Panc1 (cell line): Measurements from ENCODE around the gene MAP1A. TPM values are rescaled to one million over a fixed set of nuclear protein-coding genes. Genes with fewer than 3 reads are reported as not detected.

ENCODE experiments used
- ATAC-seq: fragments of 200-7000 bp; cut with Tn5 transposase; 2 replicates; pipeline ENCODE4 v1.9.1; 2020; ENCODE audit warnings: mild to moderate bottlenecking, moderate library complexity
- BruUV-seq: library from RNA; stranded (reverse); fragments of 400-500 nt; replicated peaks from 2 replicates; lab custom pipeline; 2021; lab: Mats Ljungman, UMichigan
- CTCF ChIA-PET: fragments of 300-600 bp; sonication (Branson Sonifier 250); formaldehyde crosslinking; loops from one replicate; lab custom pipeline; 2022; ENCODE audit warnings: antibody characterized with exemption; lab: Charles Lee
- POLR2A ChIA-PET: fragments of 300-600 bp; sonication (Branson Sonifier 250); formaldehyde crosslinking; loops from one replicate; lab custom pipeline; 2022; ENCODE audit warnings: antibody characterized with exemption; lab: Charles Lee
- DNase-seq: peaks from one replicate; pipeline ENCODE4 v3.0.0-alpha.2; 2010; ENCODE audit warnings: low read depth, low spot score
- H3K27ac ChIP-seq: 2 replicates; pipeline ENCODE4 v1.5.1; 2011; ENCODE audit warnings: mild to moderate bottlenecking, low read length, inconsistent platforms
- H3K27me3 ChIP-seq: fragments of 200-500 bp; sonication (Bioruptor generic); 2 replicates; pipeline ENCODE4 v1.6.0; 2014; ENCODE audit warnings: low read length, inconsistent platforms; ENCODE audit not compliant: control insufficient read depth, insufficient read depth
- H3K36me3 ChIP-seq: fragments of 200-500 bp; sonication (Bioruptor generic); 2 replicates; pipeline ENCODE4 v1.5.1; 2014; ENCODE audit warnings: inconsistent platforms, mild to moderate bottlenecking, low read length, moderate library complexity; ENCODE audit not compliant: control insufficient read depth, insufficient read depth
- H3K4me1 ChIP-seq: 2 replicates; pipeline ENCODE4 v1.5.1; 2011; ENCODE audit warnings: inconsistent platforms, mild to moderate bottlenecking, low read length, moderate library complexity; ENCODE audit not compliant: control insufficient read depth, insufficient read depth
- H3K4me3 ChIP-seq, 2 experiments: 2 replicates each; pipeline ENCODE4 v1.5.1; 2011 to 2012; ENCODE audit warnings: low read depth in 2 of 2, low read length in 2 of 2, mild to moderate bottlenecking in 2 of 2, inconsistent platforms in 1 of 2, moderate library complexity in 1 of 2
- H3K9me3 ChIP-seq: fragments of 200-500 bp; sonication (Bioruptor generic); 2 replicates; pipeline ENCODE4 v1.5.1; 2014; ENCODE audit warnings: low read depth, mild to moderate bottlenecking, inconsistent platforms, low read length, moderate library complexity; ENCODE audit not compliant: control insufficient read depth, insufficient read depth
- POLR2AphosphoS5 ChIP-seq: IDR thresholded peaks from 2 replicates; pipeline ENCODE4 v1.6.1; 2012; ENCODE audit warnings: mild to moderate bottlenecking, low read depth, low read length, moderate library complexity
- SIN3A ChIP-seq: IDR thresholded peaks from 2 replicates; pipeline ENCODE4 v1.6.1; 2012; ENCODE audit warnings: low read depth, mild to moderate bottlenecking, low read length, moderate library complexity, borderline replicate concordance; ENCODE audit not compliant: insufficient read depth
- TCF7L2 ChIP-seq: IDR thresholded peaks from 2 replicates; pipeline ENCODE4 v1.6.1; 2011; ENCODE audit warnings: mild to moderate bottlenecking, low read depth, low read length, inconsistent platforms
- in situ Hi-C: cut with HindIII; loops from 2 replicates; pipeline ENCODE4 v1.10.0; 2016; ENCODE audit warnings: low sequenced_read_pairs, low pct_unique_long_range_greater_than_20kb
- intact Hi-C: fragments of 100-400 bp; cut with micrococcal nuclease; formaldehyde crosslinking; loops from one replicate; pipeline ENCODE4 v1.10.0; 2022; ENCODE audit not compliant: unreplicated experiment
- total RNA-seq: library from RNA; stranded (reverse); gene quantifications from one replicate; pipeline ENCODE4 v1.2.1, GENCODE V29; 2021; ENCODE audit not compliant: unreplicated experiment
- TF ChIP-seq, protein P1 (sequence below): fragments of 450-650 bp; IDR thresholded peaks from 2 replicates; pipeline ENCODE4 v1.5.1; 2017; ENCODE audit warnings: mild to moderate bottlenecking
- TF ChIP-seq, protein P2 (sequence below), 2 experiments: IDR thresholded peaks; 2 replicates each; pipeline ENCODE4 v1.6.1; 2011 to 2012; ENCODE audit warnings: low read depth in 2 of 2, control low read depth in 1 of 2, low read length in 1 of 2, mild to moderate bottlenecking in 1 of 2, moderate library complexity in 1 of 2; ENCODE audit not compliant: insufficient read depth in 1 of 2

The MAP1A gene
- total RNA-seq, 1 experiment from 2014 or later = 1.6 TPM

DNA sequence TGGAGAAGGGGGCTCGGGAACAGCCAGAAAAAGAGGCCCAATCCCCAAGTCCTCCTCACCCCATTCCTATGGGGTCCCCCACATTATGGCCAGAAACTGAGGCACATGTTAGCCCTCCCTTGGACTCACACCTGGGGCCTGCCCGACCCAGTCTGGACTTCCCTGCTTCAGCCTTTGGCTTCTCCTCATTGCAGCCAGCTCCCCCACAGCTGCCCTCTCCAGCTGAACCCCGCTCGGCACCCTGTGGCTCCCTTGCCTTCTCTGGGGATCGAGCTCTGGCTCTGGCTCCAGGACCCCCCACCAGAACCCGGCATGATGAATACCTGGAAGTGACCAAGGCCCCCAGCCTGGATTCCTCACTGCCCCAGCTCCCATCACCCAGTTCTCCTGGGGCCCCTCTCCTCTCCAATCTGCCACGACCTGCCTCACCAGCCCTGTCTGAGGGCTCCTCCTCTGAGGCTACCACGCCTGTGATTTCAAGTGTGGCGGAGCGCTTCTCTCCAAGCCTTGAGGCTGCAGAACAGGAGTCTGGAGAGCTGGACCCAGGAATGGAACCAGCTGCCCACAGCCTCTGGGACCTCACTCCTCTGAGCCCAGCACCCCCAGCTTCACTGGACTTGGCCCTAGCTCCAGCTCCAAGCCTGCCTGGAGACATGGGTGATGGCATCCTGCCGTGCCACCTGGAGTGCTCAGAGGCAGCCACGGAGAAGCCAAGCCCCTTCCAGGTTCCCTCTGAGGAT lies 10.6 kb downstream of the MAP1A start:
- CTCF ChIA-PET = interaction anchor here (0.5 to 0.9 kb wide), 2 partner anchors 11 to 12 kb away, joined by 3 read pairs; no protein-coding TSS in a partner anchor
- no peaks in the 10 kb centered on the region for H3K36me3 ChIP-seq
- no peaks in the 10 kb centered on the region for H3K4me1 ChIP-seq
- H3K27me3 ChIP-seq = no peaks in the 10 kb centered on the region
- BruUV-seq = no TSS peak
- H3K27ac ChIP-seq = no peak overlapping the region
- no peak for DNase-seq
- TF ChIP-seq SIN3A (no peak), TCF7L2 (no peak), POLR2AphosphoS5 (no peak)
- TF ChIP-seq, protein P1, sequence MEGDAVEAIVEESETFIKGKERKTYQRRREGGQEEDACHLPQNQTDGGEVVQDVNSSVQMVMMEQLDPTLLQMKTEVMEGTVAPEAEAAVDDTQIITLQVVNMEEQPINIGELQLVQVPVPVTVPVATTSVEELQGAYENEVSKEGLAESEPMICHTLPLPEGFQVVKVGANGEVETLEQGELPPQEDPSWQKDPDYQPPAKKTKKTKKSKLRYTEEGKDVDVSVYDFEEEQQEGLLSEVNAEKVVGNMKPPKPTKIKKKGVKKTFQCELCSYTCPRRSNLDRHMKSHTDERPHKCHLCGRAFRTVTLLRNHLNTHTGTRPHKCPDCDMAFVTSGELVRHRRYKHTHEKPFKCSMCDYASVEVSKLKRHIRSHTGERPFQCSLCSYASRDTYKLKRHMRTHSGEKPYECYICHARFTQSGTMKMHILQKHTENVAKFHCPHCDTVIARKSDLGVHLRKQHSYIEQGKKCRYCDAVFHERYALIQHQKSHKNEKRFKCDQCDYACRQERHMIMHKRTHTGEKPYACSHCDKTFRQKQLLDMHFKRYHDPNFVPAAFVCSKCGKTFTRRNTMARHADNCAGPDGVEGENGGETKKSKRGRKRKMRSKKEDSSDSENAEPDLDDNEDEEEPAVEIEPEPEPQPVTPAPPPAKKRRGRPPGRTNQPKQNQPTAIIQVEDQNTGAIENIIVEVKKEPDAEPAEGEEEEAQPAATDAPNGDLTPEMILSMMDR = no peak
- TF ChIP-seq, protein P2, sequence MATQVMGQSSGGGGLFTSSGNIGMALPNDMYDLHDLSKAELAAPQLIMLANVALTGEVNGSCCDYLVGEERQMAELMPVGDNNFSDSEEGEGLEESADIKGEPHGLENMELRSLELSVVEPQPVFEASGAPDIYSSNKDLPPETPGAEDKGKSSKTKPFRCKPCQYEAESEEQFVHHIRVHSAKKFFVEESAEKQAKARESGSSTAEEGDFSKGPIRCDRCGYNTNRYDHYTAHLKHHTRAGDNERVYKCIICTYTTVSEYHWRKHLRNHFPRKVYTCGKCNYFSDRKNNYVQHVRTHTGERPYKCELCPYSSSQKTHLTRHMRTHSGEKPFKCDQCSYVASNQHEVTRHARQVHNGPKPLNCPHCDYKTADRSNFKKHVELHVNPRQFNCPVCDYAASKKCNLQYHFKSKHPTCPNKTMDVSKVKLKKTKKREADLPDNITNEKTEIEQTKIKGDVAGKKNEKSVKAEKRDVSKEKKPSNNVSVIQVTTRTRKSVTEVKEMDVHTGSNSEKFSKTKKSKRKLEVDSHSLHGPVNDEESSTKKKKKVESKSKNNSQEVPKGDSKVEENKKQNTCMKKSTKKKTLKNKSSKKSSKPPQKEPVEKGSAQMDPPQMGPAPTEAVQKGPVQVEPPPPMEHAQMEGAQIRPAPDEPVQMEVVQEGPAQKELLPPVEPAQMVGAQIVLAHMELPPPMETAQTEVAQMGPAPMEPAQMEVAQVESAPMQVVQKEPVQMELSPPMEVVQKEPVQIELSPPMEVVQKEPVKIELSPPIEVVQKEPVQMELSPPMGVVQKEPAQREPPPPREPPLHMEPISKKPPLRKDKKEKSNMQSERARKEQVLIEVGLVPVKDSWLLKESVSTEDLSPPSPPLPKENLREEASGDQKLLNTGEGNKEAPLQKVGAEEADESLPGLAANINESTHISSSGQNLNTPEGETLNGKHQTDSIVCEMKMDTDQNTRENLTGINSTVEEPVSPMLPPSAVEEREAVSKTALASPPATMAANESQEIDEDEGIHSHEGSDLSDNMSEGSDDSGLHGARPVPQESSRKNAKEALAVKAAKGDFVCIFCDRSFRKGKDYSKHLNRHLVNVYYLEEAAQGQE (IDR thresholded peaks at IDR 0.05; ENCODE audit: insufficient read depth in 1 of 2, low read depth in 2 of 2, low read length in 1 of 2) = no peak
- in situ Hi-C loops = no loop called here
- no peak for ATAC-seq
- intact Hi-C loops = no loop called here
- no peaks in the 10 kb centered on the region for H3K9me3 ChIP-seq
- POLR2A ChIA-PET = no interaction called here
- no peak overlapping the region for H3K4me3 ChIP-seq

DNA sequence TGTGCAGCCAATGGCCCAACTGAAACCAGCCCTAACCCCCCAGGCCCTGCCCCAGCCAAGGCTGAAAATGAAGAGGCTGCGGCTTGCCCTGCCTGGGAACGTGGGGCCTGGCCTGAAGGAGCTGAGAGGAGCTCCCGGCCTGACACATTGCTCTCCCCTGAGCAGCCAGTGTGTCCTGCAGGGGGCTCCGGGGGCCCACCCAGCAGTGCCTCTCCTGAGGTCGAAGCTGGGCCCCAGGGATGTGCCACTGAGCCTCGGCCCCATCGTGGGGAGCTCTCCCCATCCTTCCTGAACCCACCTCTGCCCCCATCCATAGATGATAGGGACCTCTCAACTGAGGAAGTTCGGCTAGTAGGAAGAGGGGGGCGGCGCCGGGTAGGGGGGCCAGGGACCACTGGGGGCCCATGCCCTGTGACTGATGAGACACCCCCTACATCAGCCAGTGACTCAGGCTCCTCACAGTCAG lies 11.2 kb downstream of the MAP1A start:
- no peaks in the 10 kb centered on the region for H3K36me3 ChIP-seq
- no peaks in the 10 kb centered on the region for H3K9me3 ChIP-seq
- no TSS peak for BruUV-seq
- in situ Hi-C loops = no loop called here
- TF ChIP-seq POLR2AphosphoS5 (no peak), TCF7L2 (no peak), SIN3A (no peak)
- TF ChIP-seq, protein P1 = no peak
- TF ChIP-seq, protein P2 (IDR thresholded peaks at IDR 0.05; ENCODE audit: insufficient read depth in 1 of 2, low read depth in 2 of 2, low read length in 1 of 2) = no peak
- no peaks in the 10 kb centered on the region for H3K27me3 ChIP-seq
- intact Hi-C loops = no loop called here
- DNase-seq = no peak
- no peak overlapping the region for H3K4me3 ChIP-seq
- ATAC-seq = no peak
- H3K4me1 ChIP-seq = no peaks in the 10 kb centered on the region
- no peak overlapping the region for H3K27ac ChIP-seq
- ChIA-PET POLR2A (no interaction called here), CTCF (interaction anchor here (0.5 kb wide), 1 partner anchor 11 kb away, joined by 3 read pairs; no protein-coding TSS in a partner anchor)
